ENCODE measurements around the gene PAN3.

- TF ChIP-seq POLR2A (IDR thresholded peaks at IDR 0.05; ENCODE audit: extremely low read depth, insufficient read length) (no peak), CTCF (IDR thresholded peaks at IDR 0.05; ENCODE audit: low read depth, low read length) (no peak)
Observed at GRCh38 chr13:28137596-28137995, 749 bp upstream of the PAN3 start.
